Nephron (organoid): Measurements from ENCODE around the gene UPF2.

Experiments used
- H3K27ac Mint-ChIP-seq, 3 experiments: 2 replicates each; pipeline ENCODE4 v1.8.0; 2020; ENCODE audit warnings: mixed read lengths in 3 of 3, mild to moderate bottlenecking in 2 of 3, moderate library complexity in 1 of 3
- H3K27me3 Mint-ChIP-seq: 2 replicates; pipeline ENCODE4 v1.8.0; 2021; ENCODE audit warnings: low read depth, mild to moderate bottlenecking, moderate library complexity, mixed read lengths
- H3K36me3 Mint-ChIP-seq: 2 replicates; pipeline ENCODE4 v1.8.0; 2020; ENCODE audit warnings: low read depth, mixed read lengths
- H3K4me1 Mint-ChIP-seq: 2 replicates; pipeline ENCODE4 v1.8.0; 2020; ENCODE audit warnings: mixed read lengths
- H3K4me3 Mint-ChIP-seq, 3 experiments: 2 replicates each; pipeline ENCODE4 v1.8.0; 2020; ENCODE audit warnings: mild to moderate bottlenecking in 3 of 3, mixed read lengths in 3 of 3, moderate library complexity in 2 of 3
- H3K9me3 Mint-ChIP-seq: 2 replicates; pipeline ENCODE4 v1.8.0; 2020; ENCODE audit warnings: mixed read lengths
- CTCF ChIP-seq, 3 experiments: fragments of 200-600 bp; sonication (generic); IDR thresholded peaks; one replicate each; pipeline ENCODE4 v1.5.0; 2021; ENCODE audit warnings: antibody characterized with exemption in 3 of 3; ENCODE audit not compliant: unreplicated experiment in 3 of 3

UPF2 gene

GRCh38 chr10:11962176-11962575 is 80.4 kb downstream of the UPF2 start:
- Mint-ChIP-seq H3K27me3 (no peaks in the 10 kb centered on the region), H3K36me3 (peaks cover 78% of the 10 kb centered on the region), H3K4me3 (no peak overlapping the region), H3K4me1 (no peaks in the 10 kb centered on the region), H3K27ac (no peak overlapping the region), H3K9me3 (peaks cover 3% of the 10 kb centered on the region)
- TF ChIP-seq CTCF (IDR thresholded peaks at IDR 0.05; ENCODE audit: unreplicated experiment in 3 of 3) = no peak

GRCh38 chr10:11961771-11962170 is 80.8 kb downstream of the UPF2 start:
- no peaks in the 10 kb centered on the region for H3K4me1 Mint-ChIP-seq
- no peak overlapping the region for H3K27ac Mint-ChIP-seq
- H3K36me3 Mint-ChIP-seq = peaks cover 76% of the 10 kb centered on the region
- H3K27me3 Mint-ChIP-seq = no peaks in the 10 kb centered on the region
- H3K4me3 Mint-ChIP-seq = no peak overlapping the region
- no peak for TF ChIP-seq CTCF (IDR thresholded peaks at IDR 0.05; ENCODE audit: unreplicated experiment in 3 of 3)
- H3K9me3 Mint-ChIP-seq = peaks cover 3% of the 10 kb centered on the region

GRCh38 chr10:11959966-11960365 is 82.6 kb downstream of the UPF2 start:
- no peaks in the 10 kb centered on the region for H3K9me3 Mint-ChIP-seq
- H3K4me1 Mint-ChIP-seq = no peaks in the 10 kb centered on the region
- TF ChIP-seq CTCF (IDR thresholded peaks at IDR 0.05; ENCODE audit: unreplicated experiment in 3 of 3) = no peak
- no peak overlapping the region for H3K4me3 Mint-ChIP-seq
- H3K27me3 Mint-ChIP-seq = no peaks in the 10 kb centered on the region
- H3K36me3 Mint-ChIP-seq = peaks cover 80% of the 10 kb centered on the region
- H3K27ac Mint-ChIP-seq = no peak overlapping the region

- no peak for TF ChIP-seq CTCF (IDR thresholded peaks at IDR 0.05; ENCODE audit: unreplicated experiment in 3 of 3)
- H3K27me3 Mint-ChIP-seq = no peaks in the 10 kb centered on the region
- peaks cover 70% of the 10 kb centered on the region for H3K36me3 Mint-ChIP-seq
- peak overlapping the region in 1 of 3 experiments; percentile 46 for H3K27ac Mint-ChIP-seq
- H3K4me1 Mint-ChIP-seq = no peaks in the 10 kb centered on the region
- no peak overlapping the region for H3K4me3 Mint-ChIP-seq
- no peaks in the 10 kb centered on the region for H3K9me3 Mint-ChIP-seq
These were observed 83.7 kb downstream of the UPF2 start for GRCh38 chr10:11958956-11959355.

GRCh38 chr10:11951695-11952094 is 90.9 kb downstream of the UPF2 start:
- H3K27ac Mint-ChIP-seq = no peak overlapping the region
- H3K9me3 Mint-ChIP-seq = no peaks in the 10 kb centered on the region
- H3K36me3 Mint-ChIP-seq = peaks cover 55% of the 10 kb centered on the region
- no peaks in the 10 kb centered on the region for H3K4me1 Mint-ChIP-seq
- no peak overlapping the region for H3K4me3 Mint-ChIP-seq
- H3K27me3 Mint-ChIP-seq = no peaks in the 10 kb centered on the region
- TF ChIP-seq CTCF (IDR thresholded peaks at IDR 0.05; ENCODE audit: unreplicated experiment in 3 of 3) = no peak

GRCh38 chr10:11950325-11951018 is 92.1 kb downstream of the UPF2 start:
- Mint-ChIP-seq H3K4me3 (no peak overlapping the region), H3K36me3 (peaks cover 46% of the 10 kb centered on the region), H3K4me1 (no peaks in the 10 kb centered on the region), H3K27me3 (no peaks in the 10 kb centered on the region), H3K27ac (no peak overlapping the region), H3K9me3 (no peaks in the 10 kb centered on the region)
- no peak for TF ChIP-seq CTCF (IDR thresholded peaks at IDR 0.05; ENCODE audit: unreplicated experiment in 3 of 3)
